ENCODE data around the gene SLC35C1.

DNA sequence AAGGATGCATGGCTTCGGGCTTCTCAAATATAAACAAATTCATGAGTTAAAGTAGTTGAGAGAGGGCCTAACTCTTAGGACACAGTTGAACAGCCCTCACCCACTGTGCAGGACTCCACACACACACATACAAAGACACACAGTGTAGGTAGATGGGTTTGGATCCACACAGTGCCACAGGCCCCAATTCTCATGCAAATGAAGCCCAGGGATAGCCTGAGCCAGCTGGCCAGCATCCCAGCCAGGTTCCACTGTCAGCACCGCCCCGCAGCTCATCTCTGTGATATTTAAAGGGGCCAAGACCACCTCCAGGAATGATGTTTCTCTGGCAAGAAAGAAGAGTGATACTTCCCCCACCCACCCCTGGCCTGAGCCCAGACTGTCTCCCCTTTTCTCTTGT, 11.7 kb downstream of the SLC35C1 start:
- TF ChIP-seq, protein P1, sequence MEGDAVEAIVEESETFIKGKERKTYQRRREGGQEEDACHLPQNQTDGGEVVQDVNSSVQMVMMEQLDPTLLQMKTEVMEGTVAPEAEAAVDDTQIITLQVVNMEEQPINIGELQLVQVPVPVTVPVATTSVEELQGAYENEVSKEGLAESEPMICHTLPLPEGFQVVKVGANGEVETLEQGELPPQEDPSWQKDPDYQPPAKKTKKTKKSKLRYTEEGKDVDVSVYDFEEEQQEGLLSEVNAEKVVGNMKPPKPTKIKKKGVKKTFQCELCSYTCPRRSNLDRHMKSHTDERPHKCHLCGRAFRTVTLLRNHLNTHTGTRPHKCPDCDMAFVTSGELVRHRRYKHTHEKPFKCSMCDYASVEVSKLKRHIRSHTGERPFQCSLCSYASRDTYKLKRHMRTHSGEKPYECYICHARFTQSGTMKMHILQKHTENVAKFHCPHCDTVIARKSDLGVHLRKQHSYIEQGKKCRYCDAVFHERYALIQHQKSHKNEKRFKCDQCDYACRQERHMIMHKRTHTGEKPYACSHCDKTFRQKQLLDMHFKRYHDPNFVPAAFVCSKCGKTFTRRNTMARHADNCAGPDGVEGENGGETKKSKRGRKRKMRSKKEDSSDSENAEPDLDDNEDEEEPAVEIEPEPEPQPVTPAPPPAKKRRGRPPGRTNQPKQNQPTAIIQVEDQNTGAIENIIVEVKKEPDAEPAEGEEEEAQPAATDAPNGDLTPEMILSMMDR (IDR thresholded peaks at IDR 0.05) = no peak
- no peak for TF ChIP-seq POLR2A (IDR thresholded peaks at IDR 0.05)

Data from sigmoid colon (tissue), 3 donors.